A673 (cell line): ENCODE results near the gene NCLN. TPM values are rescaled to one million over a fixed set of nuclear protein-coding genes. Genes with fewer than 3 reads are reported as not detected.

Source experiments
- BruUV-seq: library from RNA; stranded (reverse); fragments of 400-500 nt; replicated peaks from 2 replicates; lab custom pipeline; 2021; lab: Mats Ljungman, UMichigan
- CTCF ChIA-PET: fragments of 300-600 bp; sonication (Branson Sonifier 250); formaldehyde crosslinking; loops from one replicate; lab custom pipeline; 2022; ENCODE audit warnings: antibody characterized with exemption; lab: Charles Lee
- POLR2A ChIA-PET: fragments of 300-600 bp; sonication (Branson Sonifier 250); formaldehyde crosslinking; loops from one replicate; lab custom pipeline; 2022; ENCODE audit warnings: antibody characterized with exemption; ENCODE audit not compliant: low non-redundant PET; lab: Charles Lee
- DNase-seq: peaks from one replicate; pipeline ENCODE4 v3.0.0-alpha.2; 2015; ENCODE audit warnings: low spot score
- H3K27ac ChIP-seq: fragments of 200-600 bp; sonication (generic); 2 replicates; pipeline ENCODE4 v1.5.1; 2016; ENCODE audit warnings: mixed run types, low read depth, mild to moderate bottlenecking, mixed read lengths, antibody characterized with exemption, low read length; ENCODE audit not compliant: poor library complexity, severe bottlenecking
- H3K27me3 ChIP-seq: fragments of 200-600 bp; sonication (generic); replicated peaks from 2 replicates; pipeline ENCODE4 v1.6.1; 2017; ENCODE audit warnings: mixed run types, low read depth, mild to moderate bottlenecking, mixed read lengths, antibody characterized with exemption, low read length; ENCODE audit not compliant: insufficient read depth, poor library complexity
- H3K36me3 ChIP-seq: fragments of 200-600 bp; sonication (generic); 2 replicates; pipeline ENCODE4 v1.6.1; 2016; ENCODE audit warnings: mixed run types, mild to moderate bottlenecking, mixed read lengths, antibody characterized with exemption, low read length; ENCODE audit not compliant: insufficient read depth, poor library complexity, severe bottlenecking
- H3K4me1 ChIP-seq: fragments of 200-600 bp; sonication (generic); 2 replicates; pipeline ENCODE4 v1.6.1; 2017; ENCODE audit warnings: mixed run types, mild to moderate bottlenecking, mixed read lengths, antibody characterized with exemption, low read length; ENCODE audit not compliant: insufficient read depth, poor library complexity, severe bottlenecking
- H3K4me3 ChIP-seq: fragments of 200-600 bp; sonication (generic); 2 replicates; pipeline ENCODE4 v1.5.1; 2016; ENCODE audit warnings: low read depth, mixed run types, mild to moderate bottlenecking, mixed read lengths, low read length; ENCODE audit not compliant: poor library complexity, severe bottlenecking
- H3K9me3 ChIP-seq: fragments of 200-600 bp; sonication (generic); 2 replicates; pipeline ENCODE4 v1.6.1; 2016; ENCODE audit warnings: mixed run types, low read depth, mild to moderate bottlenecking, mixed read lengths, antibody characterized with exemption, low read length; ENCODE audit not compliant: poor library complexity, severe bottlenecking
- CTCF ChIP-seq: fragments of 300-800, 200-600 bp; sonication (generic); conservative IDR thresholded peaks from 2 replicates; pipeline ENCODE4 v1.5.1; 2017; ENCODE audit warnings: low read depth, mild to moderate bottlenecking, antibody characterized with exemption, low read length, moderate library complexity, mixed read lengths
- EZH2 ChIP-seq: fragments of 200-600 bp; sonication (generic); IDR thresholded peaks from 2 replicates; pipeline ENCODE4 v1.6.1; 2017; ENCODE audit warnings: borderline replicate concordance, low read depth, mild to moderate bottlenecking, mixed read lengths, antibody characterized with exemption, low read length; ENCODE audit not compliant: poor library complexity, severe bottlenecking
- intact Hi-C: fragments of 100-400 bp; cut with micrococcal nuclease; formaldehyde crosslinking; loops from one replicate; pipeline ENCODE4 v1.10.0; 2022; ENCODE audit not compliant: unreplicated experiment
- total RNA-seq: library from RNA; stranded (reverse); gene quantifications from 2 replicates; pipeline ENCODE4 v1.2.3, GENCODE V29; 2021

The NCLN gene
- total RNA-seq, 1 experiment from 2014 or later = 122 TPM

- H3K4me1 ChIP-seq = no peaks in the 10 kb centered on the region
- ChIA-PET CTCF (no interaction called here), POLR2A (no interaction called here)
- no peaks in the 10 kb centered on the region for H3K9me3 ChIP-seq
- H3K4me3 ChIP-seq = no peak overlapping the region
- no peaks in the 10 kb centered on the region for H3K27me3 ChIP-seq
- no peaks in the 10 kb centered on the region for H3K36me3 ChIP-seq
- BruUV-seq = no TSS peak
- DNase-seq = no peak
- no peak overlapping the region for H3K27ac ChIP-seq
- intact Hi-C loops = no loop called here
- TF ChIP-seq CTCF (no peak), EZH2 (no peak)
Measured at GRCh38 chr19:3227054-3227626, 41.4 kb downstream of the NCLN start.

- ChIA-PET CTCF (no interaction called here), POLR2A (no interaction called here)
- no peak for DNase-seq
- BruUV-seq = no TSS peak
- no peak for TF ChIP-seq EZH2
- Histone ChIP-seq H3K4me3 (no peak overlapping the region), H3K4me1 (no peaks in the 10 kb centered on the region), H3K27ac (no peak overlapping the region), H3K9me3 (no peaks in the 10 kb centered on the region), H3K27me3 (no peaks in the 10 kb centered on the region), H3K36me3 (no peaks in the 10 kb centered on the region)
- intact Hi-C loops = no loop called here
Measured at GRCh38 chr19:3229346-3229743, 43.6 kb downstream of the NCLN start.

GRCh38 chr19:3229888-3230496, 44.3 kb downstream of the NCLN start:
- no peaks in the 10 kb centered on the region for H3K36me3 ChIP-seq
- H3K27me3 ChIP-seq = no peaks in the 10 kb centered on the region
- intact Hi-C loops = no loop called here
- no peaks in the 10 kb centered on the region for H3K9me3 ChIP-seq
- CTCF ChIA-PET = no interaction called here
- POLR2A ChIA-PET = interaction anchor here (0.6 kb wide), 1 partner anchor 20 kb away, joined by 4 read pairs; no protein-coding TSS in a partner anchor
- TF ChIP-seq CTCF (no peak), EZH2 (no peak)
- H3K27ac ChIP-seq = no peak overlapping the region
- no TSS peak for BruUV-seq
- H3K4me3 ChIP-seq = no peak overlapping the region
- DNase-seq = no peak
- no peaks in the 10 kb centered on the region for H3K4me1 ChIP-seq
